ENCODE data around the gene TOM1L2. TPM values are rescaled to one million over a fixed set of nuclear protein-coding genes. Genes with fewer than 3 reads are reported as not detected.

TOM1L2 gene
- total RNA-seq, 1 experiment from 2014 or later: 45.2 TPM

DNA sequence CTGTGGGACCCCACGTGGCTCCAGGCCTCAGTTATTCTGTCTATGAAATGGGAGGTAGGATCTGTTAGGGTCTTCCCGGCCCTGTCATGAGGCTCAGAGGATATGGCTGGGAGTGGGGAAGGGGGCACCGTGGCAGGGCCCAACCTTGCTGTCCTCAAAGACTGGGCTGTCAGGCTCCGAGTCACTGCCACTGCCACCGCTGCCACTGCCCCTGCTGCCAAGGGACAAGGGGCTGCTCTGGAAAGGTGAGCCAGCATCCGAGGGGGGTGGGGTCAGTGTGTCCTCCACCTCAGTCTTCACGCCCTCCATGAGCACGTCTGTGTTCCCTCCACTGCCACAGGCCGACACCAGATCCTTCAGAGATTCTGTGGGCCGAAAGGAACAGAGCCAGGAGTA, 154.7 kb downstream of the TOM1L2 start:
- in situ Hi-C loops (cut with HindIII; ENCODE audit: low pct_unique_long_range_greater_than_20kb, low sequenced_read_pairs): no loop called here
- Histone ChIP-seq H3K36me3 (ENCODE audit: control insufficient read depth, insufficient read depth, low read length) (no peaks in the 10 kb centered on the region; the same call in 1 of the 2 replicates), H3K9me3 (ENCODE audit: control insufficient read depth, insufficient read depth, low read depth, low read length) (no peaks in the 10 kb centered on the region), H3K4me3 (ENCODE audit: low read depth in 2 of 2, low read length in 2 of 2) (no peak overlapping the region), H3K27me3 (ENCODE audit: control insufficient read depth, insufficient read depth, low read length) (no peaks in the 10 kb centered on the region), H3K4me1 (ENCODE audit: control insufficient read depth, insufficient read depth, low read length) (peaks cover 66% of the 10 kb centered on the region), H3K27ac (ENCODE audit: low read length) (peak overlapping the region; percentile 59; the same call in 1 of the 2 replicates)
- intact Hi-C loops (cut with micrococcal nuclease; ENCODE audit: unreplicated experiment): no loop called here
- CTCF ChIA-PET: interaction anchor here (0.5 kb wide), 1 partner anchor 32 kb away, joined by 3 read pairs; no protein-coding TSS in a partner anchor
- DNase-seq (ENCODE audit: low read depth, low spot score) (no peak), ATAC-seq (no peak)
- no TSS peak for BruUV-seq (replicated peaks)
- POLR2A ChIA-PET: interaction anchor here (0.6 kb wide), 1 partner anchor 155 kb away, joined by 5 read pairs; the partner anchor contains the start of gene DRC3
- 0 out of 2 replicates have a peak, but pooled peaks have one; percentile 30 for TF ChIP-seq POLR2AphosphoS5 (IDR thresholded peaks at IDR 0.05; ENCODE audit: low read depth, low read length)
- TF ChIP-seq TCF7L2 (IDR thresholded peaks at IDR 0.05; ENCODE audit: low read depth, low read length): no peak

DNA sequence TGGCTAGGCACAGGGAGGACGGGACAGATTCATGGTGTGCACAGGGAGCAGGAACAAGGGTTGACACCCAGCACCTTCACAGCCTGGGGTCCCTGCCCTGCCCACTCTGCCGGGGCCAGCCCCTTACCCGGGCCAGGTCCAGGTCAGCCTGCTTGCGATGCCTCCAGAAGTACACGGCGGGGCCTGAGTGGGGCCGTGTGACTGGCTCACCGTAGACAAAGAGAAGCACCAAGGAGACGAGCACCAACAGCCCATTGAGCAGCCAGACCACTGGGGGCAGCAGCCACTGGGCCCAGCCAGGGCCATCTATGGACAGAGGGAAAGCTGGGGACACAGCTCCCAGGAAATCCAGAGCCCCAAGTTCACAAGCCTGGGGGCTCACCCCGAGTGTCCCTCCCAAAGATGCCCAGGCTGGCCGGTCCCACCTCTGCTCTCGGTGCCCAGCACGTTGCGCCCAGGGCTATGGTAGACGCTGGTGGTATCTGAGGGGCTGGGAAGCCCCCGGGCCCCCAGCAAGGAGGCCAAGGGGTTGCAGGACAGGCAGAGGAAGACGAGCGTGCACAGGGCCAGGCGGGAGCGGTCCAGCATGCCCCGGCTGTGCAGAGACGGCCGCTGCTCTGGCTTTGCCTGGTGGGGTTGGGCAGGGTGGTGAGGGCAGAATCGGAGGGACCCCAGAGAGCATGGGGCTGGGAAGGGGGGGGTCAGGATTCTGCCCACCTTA, 155.2 kb downstream of the TOM1L2 start:
- Histone ChIP-seq H3K27me3 (ENCODE audit: control insufficient read depth, insufficient read depth, low read length) (no peaks in the 10 kb centered on the region), H3K4me3 (ENCODE audit: low read depth in 2 of 2, low read length in 2 of 2) (no peak overlapping the region), H3K36me3 (ENCODE audit: control insufficient read depth, insufficient read depth, low read length) (no peaks in the 10 kb centered on the region; the same call in 1 of the 2 replicates), H3K4me1 (ENCODE audit: control insufficient read depth, insufficient read depth, low read length) (peaks cover 66% of the 10 kb centered on the region), H3K27ac (ENCODE audit: low read length) (no peak overlapping the region), H3K9me3 (ENCODE audit: control insufficient read depth, insufficient read depth, low read depth, low read length) (no peaks in the 10 kb centered on the region)
- POLR2A ChIA-PET: no interaction called here
- CTCF ChIA-PET: no interaction called here
- intact Hi-C loops (cut with micrococcal nuclease; ENCODE audit: unreplicated experiment): no loop called here
- DNase-seq (ENCODE audit: low read depth, low spot score): no peak
- in situ Hi-C loops (cut with HindIII; ENCODE audit: low pct_unique_long_range_greater_than_20kb, low sequenced_read_pairs): no loop called here
- no peak for ATAC-seq
- no peak for TF ChIP-seq POLR2AphosphoS5 (IDR thresholded peaks at IDR 0.05; ENCODE audit: low read depth, low read length)
- TF ChIP-seq TCF7L2 (IDR thresholded peaks at IDR 0.05; ENCODE audit: low read depth, low read length): no peak
- no peak for TF ChIP-seq SIN3A (IDR thresholded peaks at IDR 0.05; ENCODE audit: borderline replicate concordance, insufficient read depth, low read depth, low read length)
- TF ChIP-seq, protein P1, sequence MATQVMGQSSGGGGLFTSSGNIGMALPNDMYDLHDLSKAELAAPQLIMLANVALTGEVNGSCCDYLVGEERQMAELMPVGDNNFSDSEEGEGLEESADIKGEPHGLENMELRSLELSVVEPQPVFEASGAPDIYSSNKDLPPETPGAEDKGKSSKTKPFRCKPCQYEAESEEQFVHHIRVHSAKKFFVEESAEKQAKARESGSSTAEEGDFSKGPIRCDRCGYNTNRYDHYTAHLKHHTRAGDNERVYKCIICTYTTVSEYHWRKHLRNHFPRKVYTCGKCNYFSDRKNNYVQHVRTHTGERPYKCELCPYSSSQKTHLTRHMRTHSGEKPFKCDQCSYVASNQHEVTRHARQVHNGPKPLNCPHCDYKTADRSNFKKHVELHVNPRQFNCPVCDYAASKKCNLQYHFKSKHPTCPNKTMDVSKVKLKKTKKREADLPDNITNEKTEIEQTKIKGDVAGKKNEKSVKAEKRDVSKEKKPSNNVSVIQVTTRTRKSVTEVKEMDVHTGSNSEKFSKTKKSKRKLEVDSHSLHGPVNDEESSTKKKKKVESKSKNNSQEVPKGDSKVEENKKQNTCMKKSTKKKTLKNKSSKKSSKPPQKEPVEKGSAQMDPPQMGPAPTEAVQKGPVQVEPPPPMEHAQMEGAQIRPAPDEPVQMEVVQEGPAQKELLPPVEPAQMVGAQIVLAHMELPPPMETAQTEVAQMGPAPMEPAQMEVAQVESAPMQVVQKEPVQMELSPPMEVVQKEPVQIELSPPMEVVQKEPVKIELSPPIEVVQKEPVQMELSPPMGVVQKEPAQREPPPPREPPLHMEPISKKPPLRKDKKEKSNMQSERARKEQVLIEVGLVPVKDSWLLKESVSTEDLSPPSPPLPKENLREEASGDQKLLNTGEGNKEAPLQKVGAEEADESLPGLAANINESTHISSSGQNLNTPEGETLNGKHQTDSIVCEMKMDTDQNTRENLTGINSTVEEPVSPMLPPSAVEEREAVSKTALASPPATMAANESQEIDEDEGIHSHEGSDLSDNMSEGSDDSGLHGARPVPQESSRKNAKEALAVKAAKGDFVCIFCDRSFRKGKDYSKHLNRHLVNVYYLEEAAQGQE (IDR thresholded peaks at IDR 0.05; ENCODE audit: insufficient read depth in 1 of 2, low read depth in 2 of 2, low read length in 1 of 2): no peak
- TF ChIP-seq, protein P2, sequence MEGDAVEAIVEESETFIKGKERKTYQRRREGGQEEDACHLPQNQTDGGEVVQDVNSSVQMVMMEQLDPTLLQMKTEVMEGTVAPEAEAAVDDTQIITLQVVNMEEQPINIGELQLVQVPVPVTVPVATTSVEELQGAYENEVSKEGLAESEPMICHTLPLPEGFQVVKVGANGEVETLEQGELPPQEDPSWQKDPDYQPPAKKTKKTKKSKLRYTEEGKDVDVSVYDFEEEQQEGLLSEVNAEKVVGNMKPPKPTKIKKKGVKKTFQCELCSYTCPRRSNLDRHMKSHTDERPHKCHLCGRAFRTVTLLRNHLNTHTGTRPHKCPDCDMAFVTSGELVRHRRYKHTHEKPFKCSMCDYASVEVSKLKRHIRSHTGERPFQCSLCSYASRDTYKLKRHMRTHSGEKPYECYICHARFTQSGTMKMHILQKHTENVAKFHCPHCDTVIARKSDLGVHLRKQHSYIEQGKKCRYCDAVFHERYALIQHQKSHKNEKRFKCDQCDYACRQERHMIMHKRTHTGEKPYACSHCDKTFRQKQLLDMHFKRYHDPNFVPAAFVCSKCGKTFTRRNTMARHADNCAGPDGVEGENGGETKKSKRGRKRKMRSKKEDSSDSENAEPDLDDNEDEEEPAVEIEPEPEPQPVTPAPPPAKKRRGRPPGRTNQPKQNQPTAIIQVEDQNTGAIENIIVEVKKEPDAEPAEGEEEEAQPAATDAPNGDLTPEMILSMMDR (IDR thresholded peaks at IDR 0.05): no peak
- BruUV-seq (replicated peaks): no TSS peak

Data from Panc1 (cell line).